HepG2 (cell line): ENCODE measurements around the gene GADD45B. TPM values are rescaled to one million over a fixed set of nuclear protein-coding genes. Genes with fewer than 3 reads are reported as not detected.

Experiments used
- ARHGAP35 ChIP-seq: sonication (generic); formaldehyde crosslinking; IDR thresholded peaks from 2 replicates; pipeline ENCODE4 v1.9.0; 2022; ENCODE audit warnings: mild to moderate bottlenecking, inconsistent platforms, moderate library complexity, missing genetic modification reagents, borderline replicate concordance
- ARID2 ChIP-seq: sonication (generic); formaldehyde crosslinking; IDR thresholded peaks from 2 replicates; pipeline ENCODE4 v1.8.1; 2022; ENCODE audit warnings: mild to moderate bottlenecking, missing genetic modification reagents, borderline replicate concordance
- ATF4 ChIP-seq, 2 experiments: fragments of 450-650 bp in 1 of 2; sonication (generic) in 1 of 2; formaldehyde crosslinking; IDR thresholded peaks; 2 replicates each; pipeline versions ENCODE4 v1.5.0 to v1.8.0; 2020 to 2022; ENCODE audit warnings: mild to moderate bottlenecking in 1 of 2, missing genetic modification reagents in 1 of 2
- CHCHD3 ChIP-seq: sonication (generic); formaldehyde crosslinking; IDR thresholded peaks from 2 replicates; pipeline ENCODE4 v1.8.0; 2022; ENCODE audit warnings: mild to moderate bottlenecking, missing genetic modification reagents, moderate library complexity
- CREB3 ChIP-seq: sonication (generic); formaldehyde crosslinking; IDR thresholded peaks from 2 replicates; pipeline ENCODE4 v1.5.0; 2020; ENCODE audit warnings: missing genetic modification reagents
- DBP ChIP-seq: sonication (generic); formaldehyde crosslinking; IDR thresholded peaks from 2 replicates; pipeline ENCODE4 v1.4.0; 2020; ENCODE audit warnings: missing genetic modification reagents; ENCODE audit errors: not compliant biosample characterization
- DDIT3 ChIP-seq: sonication (generic); formaldehyde crosslinking; IDR thresholded peaks from 2 replicates; pipeline ENCODE4 v1.4.0; 2020; ENCODE audit warnings: mild to moderate bottlenecking, missing genetic modification reagents
- HNRNPK ChIP-seq: fragments of 200-400 bp; formaldehyde crosslinking; IDR thresholded peaks from 2 replicates; pipeline ENCODE4 v1.6.1; 2018; ENCODE audit warnings: low read length, low read depth, moderate library complexity, mild to moderate bottlenecking; ENCODE audit not compliant: poor library complexity, severe bottlenecking
- IRF9 ChIP-seq: sonication (generic); formaldehyde crosslinking; IDR thresholded peaks from 2 replicates; pipeline ENCODE4 v1.8.0; 2022; ENCODE audit warnings: missing genetic modification reagents, mild to moderate bottlenecking, borderline replicate concordance
- MAFK ChIP-seq, 2 experiments: IDR thresholded peaks in 1 of 2; conservative IDR thresholded peaks in 1 of 2; 2 replicates each; pipeline ENCODE4 v1.6.1; 2011; ENCODE audit warnings: improper control_type of control experiment in 2 of 2, low read length in 2 of 2
- MIXL1 ChIP-seq: IDR thresholded peaks from 2 replicates; pipeline ENCODE4 v1.6.1; 2016
- NFE2L2 ChIP-seq: fragments of 150-350 bp; IDR thresholded peaks from 2 replicates; pipeline ENCODE4 v1.6.1; 2014; ENCODE audit warnings: low read length
- PRMT3 ChIP-seq: sonication (generic); formaldehyde crosslinking; IDR thresholded peaks from 2 replicates; pipeline ENCODE4 v1.8.1; 2022; ENCODE audit warnings: low read depth, mild to moderate bottlenecking, moderate library complexity, missing genetic modification reagents, borderline replicate concordance
- RAD21 ChIP-seq: fragments of 450-650 bp; formaldehyde crosslinking; IDR thresholded peaks from 2 replicates; pipeline ENCODE4 v1.5.0; 2020; ENCODE audit warnings: mild to moderate bottlenecking
- SRSF1 ChIP-seq: fragments of 200-400 bp; formaldehyde crosslinking; optimal IDR thresholded peaks from 2 replicates; pipeline ENCODE3; 2017; ENCODE audit warnings: mild to moderate bottlenecking, low read depth, low read length, moderate library complexity
- ZBTB33 ChIP-seq: sonication (generic); formaldehyde crosslinking; IDR thresholded peaks from 2 replicates; pipeline ENCODE4 v1.4.0; 2020; ENCODE audit warnings: missing genetic modification reagents
- ZBTB38 ChIP-seq: sonication (generic); formaldehyde crosslinking; IDR thresholded peaks from 2 replicates; pipeline ENCODE4 v1.5.1; 2020; ENCODE audit warnings: mild to moderate bottlenecking, missing genetic modification reagents
- ZNF343 ChIP-seq: sonication (generic); formaldehyde crosslinking; IDR thresholded peaks from 2 replicates; pipeline ENCODE4 v1.4.0; 2020; ENCODE audit warnings: mild to moderate bottlenecking, missing genetic modification reagents
- ZNF580 ChIP-seq: IDR thresholded peaks from 2 replicates; pipeline ENCODE4 v1.6.1; 2016; ENCODE audit warnings: low read depth, borderline replicate concordance
- ZNF615 ChIP-seq: sonication (generic); formaldehyde crosslinking; IDR thresholded peaks from 2 replicates; pipeline ENCODE4 v1.5.0; 2020; ENCODE audit warnings: mild to moderate bottlenecking, missing genetic modification reagents, borderline replicate concordance
- polyA plus RNA-seq, 8 experiments: library from polyadenylated mRNA; depleted of rRNA in 3 of 8; stranded (reverse) in 7 of 8; unstranded in 1 of 8; fragments of >200 nt; fragmentation: Illumina TruSeq in 4 of 8; extraction: Trizol in 4 of 8; gene quantifications; 2 replicates each; pipeline versions ENCODE4 v1.2.1 to v1.2.3, GENCODE V29; 2011 to 2016; ENCODE audit warnings: low read depth in 4 of 8, missing spikeins in 1 of 8, mixed read lengths in 1 of 8; ENCODE audit not compliant: insufficient read depth in 1 of 8
- total RNA-seq, 5 experiments: library from RNA; depleted of rRNA; stranded (reverse); fragments of >200 nt; fragmentation: Illumina TruSeq; extraction: Trizol; gene quantifications; 2 replicates each; pipeline ENCODE4 v1.2.3, GENCODE V29; 2016; ENCODE audit warnings: low read depth in 1 of 5

GADD45B gene
- total and polyA plus RNA-seq, 2 of the 13 experiments (the other 11 are each of a cell fraction or from before 2014, with no cell fraction given) = 4.6 to 34.1 TPM

GRCh38 chr19:2428321-2428690 lies 47.6 kb upstream of the GADD45B start (continued):
- TF ChIP-seq ATF4 (CRISPR knock-in tag; IDR thresholded peaks at IDR 0.05) (no peak), ZNF580 (CRISPR knock-in tag) (no peak), IRF9 (CRISPR knock-in tag) (no peak), ARID2 (CRISPR knock-in tag) (0 out of 2 replicates have a peak, but pooled peaks have one; percentile 9), DBP (CRISPR knock-in tag) (no peak), ZNF343 (peak; percentile 6; the same call in 1 of the 2 replicates), MIXL1 (CRISPR knock-in tag) (no peak), DDIT3 (no peak), ZBTB33 (CRISPR knock-in tag) (peak; percentile 92; the same call in 1 of the 2 replicates), HNRNPK (no peak), MAFK (conservative IDR thresholded peaks at IDR 0.05 in 1 of 2, IDR thresholded peaks at IDR 0.05 in 1 of 2; ENCODE audit: low read length in 2 of 2) (no peak), CREB3 (CRISPR knock-in tag) (no peak), PRMT3 (no peak), RAD21 (CRISPR knock-in tag) (no peak), ARHGAP35 (CRISPR knock-in tag) (no peak), SRSF1 (peak; percentile 22), ZNF615 (CRISPR knock-in tag) (no peak), CHCHD3 (CRISPR knock-in tag) (no peak), NFE2L2 (no peak), ZBTB38 (CRISPR knock-in tag) (peak; percentile 97)
